ENCODE measurements around the gene SNRPB. TPM values are rescaled to one million over a fixed set of nuclear protein-coding genes. Genes with fewer than 3 reads are reported as not detected.

Gene SNRPB
- total RNA-seq, 2 experiments from 2014 or later, result 469 to 479 TPM

- Mint-ChIP-seq H3K27ac (no peak overlapping the region), H3K9me3 (peaks cover 1% of the 10 kb centered on the region), H3K36me3 (ENCODE audit: low read depth) (peaks cover 54% of the 10 kb centered on the region), H3K27me3 (no peaks in the 10 kb centered on the region), H3K4me1 (ENCODE audit: low read depth) (no peaks in the 10 kb centered on the region), H3K4me3 (no peak overlapping the region)
- no peak for TF ChIP-seq CTCF (IDR thresholded peaks at IDR 0.05)
- ATAC-seq (no peak), DNase-seq (no peak)
- CTCF ChIA-PET, result no interaction called here
- intact Hi-C loops (cut with micrococcal nuclease), result no loop called here
- POLR2A ChIA-PET, result no interaction called here
Observed at GRCh38 chr20:2485661-2486060, 15.1 kb upstream of the SNRPB start.

GRCh38 chr20:2485080-2485479 is 14.5 kb upstream of the SNRPB start:
- Mint-ChIP-seq H3K36me3 (ENCODE audit: low read depth) (peaks cover 60% of the 10 kb centered on the region), H3K4me1 (ENCODE audit: low read depth) (no peaks in the 10 kb centered on the region), H3K9me3 (peaks cover 1% of the 10 kb centered on the region), H3K27me3 (no peaks in the 10 kb centered on the region), H3K27ac (no peak overlapping the region), H3K4me3 (no peak overlapping the region)
- no peak for TF ChIP-seq CTCF (IDR thresholded peaks at IDR 0.05)
- ATAC-seq (no peak), DNase-seq (no peak)
- POLR2A ChIA-PET, result no interaction called here
- intact Hi-C loops (cut with micrococcal nuclease), result no loop called here
- CTCF ChIA-PET, result interaction anchor here (1.2 kb wide), 1 partner anchor 39 kb away, joined by 3 read pairs; no protein-coding TSS in a partner anchor

- no peaks in the 10 kb centered on the region for H3K4me1 Mint-ChIP-seq (ENCODE audit: low read depth)
- DNase-seq (no peak), ATAC-seq (no peak)
- H3K27ac Mint-ChIP-seq, result no peak overlapping the region
- H3K27me3 Mint-ChIP-seq, result no peaks in the 10 kb centered on the region
- H3K36me3 Mint-ChIP-seq (ENCODE audit: low read depth), result peaks cover 62% of the 10 kb centered on the region
- ChIA-PET POLR2A (interaction anchor here (1.3 kb wide), 1 partner anchor 15 kb away, joined by 3 read pairs; no protein-coding TSS in a partner anchor), CTCF (no interaction called here)
- peaks cover 1% of the 10 kb centered on the region for H3K9me3 Mint-ChIP-seq
- no peak overlapping the region for H3K4me3 Mint-ChIP-seq
- intact Hi-C loops (cut with micrococcal nuclease), result no loop called here
- TF ChIP-seq CTCF (IDR thresholded peaks at IDR 0.05), result no peak
Observed at GRCh38 chr20:2483504-2483903, 12.9 kb upstream of the SNRPB start.

- ATAC-seq, result no peak
- no peaks in the 10 kb centered on the region for H3K27me3 Mint-ChIP-seq
- CTCF ChIA-PET, result interaction anchor here (1.4 to 1.6 kb wide), 2 partner anchors 42 to 273 kb away, joined by 3 to 8 read pairs; no protein-coding TSS in a partner anchor
Observed at GRCh38 chr20:2480381-2480780, 9.8 kb upstream of the SNRPB start.

More at GRCh38 chr20:2480381-2480780, 9.8 kb upstream of the SNRPB start:
- Mint-ChIP-seq H3K9me3 (peaks cover 1% of the 10 kb centered on the region), H3K4me1 (ENCODE audit: low read depth) (no peaks in the 10 kb centered on the region), H3K36me3 (ENCODE audit: low read depth) (peaks cover 57% of the 10 kb centered on the region), H3K27ac (no peak overlapping the region), H3K4me3 (no peak overlapping the region)
- DNase-seq, result no peak
- TF ChIP-seq CTCF (IDR thresholded peaks at IDR 0.05), result no peak
- intact Hi-C loops (cut with micrococcal nuclease), result no loop called here
- POLR2A ChIA-PET, result no interaction called here
